MM.1S (cell line): Measurements from ENCODE around the gene GP2.

Experiments
- EZH2 ChIP-seq: fragments of 300-600 bp; sonication (generic); optimal IDR thresholded peaks from 2 replicates; pipeline ENCODE3; 2017; ENCODE audit warnings: low read depth, mild to moderate bottlenecking, antibody characterized with exemption, low read length, mixed read lengths
- EZH2phosphoT487 ChIP-seq: fragments of 300-600 bp; sonication (generic); IDR thresholded peaks from 2 replicates; pipeline ENCODE4 v1.6.1; 2018; ENCODE audit warnings: antibody characterized with exemption, low read length
- TF ChIP-seq, protein P1 (sequence below): fragments of 300-600 bp; sonication (generic); IDR thresholded peaks from 2 replicates; pipeline ENCODE4 v1.5.1; 2016; ENCODE audit warnings: antibody characterized with exemption, low read length, mixed read lengths

DNA sequence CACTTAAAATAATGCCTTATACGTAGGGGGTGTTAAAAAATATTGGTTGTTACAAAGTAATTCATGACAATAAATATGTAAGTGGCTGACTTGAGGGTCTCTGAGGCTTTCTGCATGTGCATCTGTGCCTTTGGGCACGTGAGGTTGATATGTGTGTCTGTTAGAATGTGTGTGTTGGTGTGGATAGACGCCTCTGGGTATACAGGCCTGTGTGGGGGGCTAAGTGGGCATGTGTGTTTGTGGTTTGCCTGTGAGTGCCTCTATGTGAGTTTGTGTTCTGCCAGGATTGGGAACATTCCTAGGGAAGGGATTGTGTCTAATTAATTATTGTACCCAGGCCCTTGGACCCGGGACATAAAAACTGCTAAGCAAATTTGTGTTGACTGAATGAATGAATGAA is 19.0 kb downstream of the GP2 start:
- TF ChIP-seq EZH2, result no peak
- TF ChIP-seq, protein P1, sequence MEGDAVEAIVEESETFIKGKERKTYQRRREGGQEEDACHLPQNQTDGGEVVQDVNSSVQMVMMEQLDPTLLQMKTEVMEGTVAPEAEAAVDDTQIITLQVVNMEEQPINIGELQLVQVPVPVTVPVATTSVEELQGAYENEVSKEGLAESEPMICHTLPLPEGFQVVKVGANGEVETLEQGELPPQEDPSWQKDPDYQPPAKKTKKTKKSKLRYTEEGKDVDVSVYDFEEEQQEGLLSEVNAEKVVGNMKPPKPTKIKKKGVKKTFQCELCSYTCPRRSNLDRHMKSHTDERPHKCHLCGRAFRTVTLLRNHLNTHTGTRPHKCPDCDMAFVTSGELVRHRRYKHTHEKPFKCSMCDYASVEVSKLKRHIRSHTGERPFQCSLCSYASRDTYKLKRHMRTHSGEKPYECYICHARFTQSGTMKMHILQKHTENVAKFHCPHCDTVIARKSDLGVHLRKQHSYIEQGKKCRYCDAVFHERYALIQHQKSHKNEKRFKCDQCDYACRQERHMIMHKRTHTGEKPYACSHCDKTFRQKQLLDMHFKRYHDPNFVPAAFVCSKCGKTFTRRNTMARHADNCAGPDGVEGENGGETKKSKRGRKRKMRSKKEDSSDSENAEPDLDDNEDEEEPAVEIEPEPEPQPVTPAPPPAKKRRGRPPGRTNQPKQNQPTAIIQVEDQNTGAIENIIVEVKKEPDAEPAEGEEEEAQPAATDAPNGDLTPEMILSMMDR, result no peak
- TF ChIP-seq EZH2phosphoT487, result no peak
